Gastroesophageal sphincter (tissue), 4 donors: Measurements from ENCODE around the gene TMEM131. TPM values are rescaled to one million over a fixed set of nuclear protein-coding genes. Genes with fewer than 3 reads are reported as not detected.

Source experiments
- ATAC-seq: fragments of 150-250 bp; one replicate; pipeline ENCODE4 v1.9.1; 2016; ENCODE audit warnings: mild to moderate bottlenecking, moderate library complexity
- H3K27ac ChIP-seq, 4 donors: fragments of 200-600 bp; sonication (generic) in 3 of 4; 1 replicate in 3 of 4; 2 replicates in 1 of 4; pipeline ENCODE4 v1.5.1; 2016 to 2019
- H3K27me3 ChIP-seq: fragments of 200-600 bp; sonication (generic); one replicate; pipeline ENCODE4 v1.5.1; 2019
- H3K36me3 ChIP-seq, 2 donors: fragments of 200-600 bp; sonication (generic); one replicate each; pipeline ENCODE4 v1.5.1; 2019; ENCODE audit warnings: control low read depth in 1 of 2
- H3K4me1 ChIP-seq, 3 donors: fragments of 200-600 bp; sonication (generic); 1 replicate in 2 of 3; 2 replicates in 1 of 3; pipeline ENCODE4 v1.5.1; 2016 to 2019; ENCODE audit warnings: control low read depth in 2 of 3
- H3K4me3 ChIP-seq, 2 donors: fragments of 200-600 bp; sonication (generic); one replicate each; pipeline ENCODE4 v1.5.1; 2019; ENCODE audit warnings: mild to moderate bottlenecking in 1 of 2, moderate library complexity in 1 of 2
- H3K9me3 ChIP-seq, 3 donors: fragments of 200-600 bp; sonication (generic); one replicate each; pipeline ENCODE4 v1.5.1; 2017 to 2019; ENCODE audit warnings: control low read depth in 2 of 3
- CTCF ChIP-seq, 4 experiments: fragments of 200-600 bp in 2 of 4; fragments of 450-650 bp in 2 of 4; sonication (generic) in 1 of 4; IDR thresholded peaks; one replicate each; pipeline ENCODE4 v1.5.1; 2017 to 2019; ENCODE audit warnings: antibody characterized with exemption in 4 of 4, mild to moderate bottlenecking in 2 of 4, moderate library complexity in 2 of 4
- EP300 ChIP-seq: sonication (generic); formaldehyde crosslinking; IDR thresholded peaks from one replicate; pipeline ENCODE4 v1.6.1; 2017; ENCODE audit warnings: antibody characterized with exemption, mild to moderate bottlenecking
- POLR2A ChIP-seq, 2 donors: fragments of 450-650 bp; IDR thresholded peaks; one replicate each; pipeline ENCODE4 v1.6.1; 2017; ENCODE audit warnings: antibody characterized with exemption in 2 of 2, mild to moderate bottlenecking in 2 of 2, moderate library complexity in 1 of 2
- POLR2AphosphoS5 ChIP-seq: sonication (generic); formaldehyde crosslinking; IDR thresholded peaks from one replicate; pipeline ENCODE4 v1.6.1; 2017; ENCODE audit warnings: antibody characterized with exemption
- WGBS, 2 donors: methylation state at CpG; one replicate each; pipeline ENCODE4 v1.1.5; 2018; ENCODE audit warnings: low coverage in 1 of 2; 5-methylcytosine and 5-hydroxymethylcytosine counted together
- total RNA-seq, 4 donors: library from RNA; depleted of rRNA; stranded (reverse); fragments of >200 nt; gene quantifications; one replicate each; pipeline ENCODE4 v1.1.0, GENCODE V29; 2016

The TMEM131 gene
- total RNA-seq, 4 donors from 2014 or later = 32.0 to 46.4 (median 33.9) TPM

DNA sequence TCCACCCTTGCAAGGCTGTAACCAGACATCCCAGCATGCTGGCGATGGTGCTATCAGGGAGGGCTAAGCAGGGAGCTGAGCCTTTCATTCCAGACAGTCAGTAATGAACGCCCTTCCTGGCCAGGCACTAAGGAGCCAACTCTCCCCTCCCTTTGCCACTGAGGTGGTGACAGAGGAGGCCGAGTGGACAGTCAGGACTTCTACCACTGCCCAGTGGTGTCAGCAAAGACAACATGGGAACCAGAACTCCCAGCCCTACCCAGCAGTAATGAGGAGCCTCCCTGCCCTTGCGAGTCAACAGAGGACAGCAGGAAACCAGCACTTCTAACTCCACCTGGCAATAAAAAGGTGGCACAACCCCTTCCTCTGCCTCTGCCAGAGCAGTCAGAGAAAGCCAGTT is 213.8 kb downstream of the TMEM131 start:
- Histone ChIP-seq H3K27ac (no peak overlapping the region), H3K27me3 (no peaks in the 10 kb centered on the region), H3K9me3 (no peaks in the 10 kb centered on the region), H3K4me1 (no peaks in the 10 kb centered on the region), H3K4me3 (no peak overlapping the region), H3K36me3 (peaks cover 0 to 45% of the 10 kb centered on the region in 2 donors)
- ATAC-seq = no peak
- TF ChIP-seq EP300 (no peak), CTCF (IDR thresholded peaks at IDR 0.05) (no peak), POLR2AphosphoS5 (no peak), POLR2A (IDR thresholded peaks at IDR 0.05) (no peak)
- WGBS, 2 donors = 80 to 100% methylated on average over 1 of the region's 4 CpGs

DNA sequence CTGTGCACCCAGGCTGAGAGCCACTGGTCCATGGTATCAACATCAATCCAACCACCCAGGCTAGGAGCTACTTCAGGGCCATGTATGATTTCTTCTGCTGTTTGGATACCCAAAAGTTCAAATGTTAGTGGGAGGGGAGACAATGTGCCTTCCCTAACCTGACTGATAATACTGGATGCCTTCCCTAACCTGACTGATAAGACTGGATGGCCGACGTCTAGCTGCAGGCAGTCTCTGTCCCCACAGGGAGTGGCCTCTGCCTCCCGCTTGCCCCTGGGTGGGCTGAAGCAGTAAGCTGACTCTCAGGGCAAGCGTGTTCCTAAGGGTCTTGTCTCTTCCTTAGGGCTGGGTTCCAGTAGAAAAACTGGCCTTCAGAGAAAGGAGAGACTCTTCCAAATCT is 216.6 kb downstream of the TMEM131 start:
- peaks cover 0 to 52% of the 10 kb centered on the region in 2 donors for H3K36me3 ChIP-seq
- H3K27me3 ChIP-seq = no peaks in the 10 kb centered on the region
- TF ChIP-seq EP300 = no peak
- no peak for TF ChIP-seq POLR2AphosphoS5
- TF ChIP-seq POLR2A (IDR thresholded peaks at IDR 0.05) = no peak
- TF ChIP-seq CTCF (IDR thresholded peaks at IDR 0.05) = no peak
- H3K4me1 ChIP-seq = no peaks in the 10 kb centered on the region
- no peak overlapping the region for H3K4me3 ChIP-seq
- ATAC-seq = no peak
- H3K9me3 ChIP-seq = no peaks in the 10 kb centered on the region
- 100% methylated on average over 2 of the region's 4 CpGs; no CpG with 5 or more reads in 1 of the 2 donors for WGBS, 2 donors
- no peak overlapping the region for H3K27ac ChIP-seq

DNA sequence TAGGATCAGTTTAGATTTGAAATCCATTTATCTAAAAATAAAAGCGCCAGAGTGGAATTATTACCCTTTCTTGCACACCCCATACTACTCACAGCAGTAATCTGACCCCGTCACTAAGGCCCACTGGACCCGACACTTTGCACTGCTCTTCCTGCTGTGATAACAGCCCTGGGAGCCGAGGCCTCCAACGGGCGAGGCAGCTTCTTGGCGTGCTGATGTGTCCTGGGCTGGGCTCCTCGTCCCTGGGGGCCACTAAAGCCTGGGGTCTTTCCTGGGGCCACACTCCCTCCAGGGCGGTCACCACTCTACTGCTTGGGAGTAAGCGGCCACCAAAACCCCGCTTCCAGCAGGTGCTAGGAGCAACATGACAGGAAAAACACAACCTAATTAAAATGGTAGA is 220.7 kb downstream of the TMEM131 start:
- WGBS, 2 donors = 86 to 91% methylated on average over 3 to 10 of the region's 11 CpGs
- no peak for TF ChIP-seq CTCF (IDR thresholded peaks at IDR 0.05)
- no peak for TF ChIP-seq POLR2A (IDR thresholded peaks at IDR 0.05)
- TF ChIP-seq EP300 = no peak
- no peak for TF ChIP-seq POLR2AphosphoS5
- peaks cover 0 to 64% of the 10 kb centered on the region in 2 donors for H3K36me3 ChIP-seq
- H3K4me3 ChIP-seq = no peak overlapping the region
- ATAC-seq = no peak
- no peak overlapping the region for H3K27ac ChIP-seq
- H3K4me1 ChIP-seq = no peaks in the 10 kb centered on the region
- H3K9me3 ChIP-seq = no peaks in the 10 kb centered on the region
- no peaks in the 10 kb centered on the region for H3K27me3 ChIP-seq

DNA sequence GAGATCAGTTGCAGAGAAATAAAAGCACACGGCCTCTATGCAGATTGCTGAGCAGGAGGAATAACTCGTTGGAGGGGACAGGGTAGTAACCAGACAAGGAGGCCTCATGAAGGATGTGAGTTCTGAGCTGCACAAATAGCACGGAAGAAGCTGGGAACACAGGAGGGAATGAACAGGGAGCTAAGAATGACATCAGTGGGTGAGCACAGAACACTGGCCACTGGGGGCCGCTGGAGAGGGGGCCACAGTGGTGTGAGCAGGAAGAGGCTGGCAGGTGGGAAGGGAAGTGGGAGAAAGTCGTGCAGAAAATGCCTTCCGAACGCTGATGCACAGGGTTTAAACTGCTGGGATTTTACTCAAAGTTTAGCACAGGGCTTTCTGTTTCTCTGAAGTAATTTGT is 221.3 kb downstream of the TMEM131 start:
- no peaks in the 10 kb centered on the region for H3K4me1 ChIP-seq
- H3K27ac ChIP-seq = no peak overlapping the region
- WGBS, 2 donors = 42 to 53% methylated on average over 2 to 7 of the region's 7 CpGs
- no peak overlapping the region for H3K4me3 ChIP-seq
- H3K36me3 ChIP-seq = peaks cover 0 to 57% of the 10 kb centered on the region in 2 donors
- no peaks in the 10 kb centered on the region for H3K27me3 ChIP-seq
- TF ChIP-seq POLR2A (IDR thresholded peaks at IDR 0.05) (no peak), CTCF (IDR thresholded peaks at IDR 0.05) (peak in 1 of 4 experiments; percentile 22), POLR2AphosphoS5 (no peak), EP300 (no peak)
- ATAC-seq = no peak
- H3K9me3 ChIP-seq = no peaks in the 10 kb centered on the region

DNA sequence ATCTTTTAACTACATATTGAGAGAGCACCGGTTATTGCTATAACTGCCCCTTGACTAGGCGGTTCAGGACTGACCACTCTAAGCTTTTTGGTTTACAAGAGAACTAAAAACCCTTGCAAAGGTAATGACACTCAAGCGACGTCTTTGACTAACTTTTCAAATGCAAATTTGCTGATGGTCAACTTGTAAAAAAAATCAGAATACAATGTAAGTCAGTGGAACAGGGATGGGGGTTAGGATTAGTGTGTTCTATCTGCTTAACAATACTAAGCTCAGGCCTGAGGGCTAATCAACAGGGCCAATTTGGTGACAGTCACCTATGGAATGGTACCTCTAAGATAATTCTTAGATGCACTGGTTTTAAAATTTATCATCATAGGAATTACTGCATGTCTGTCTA is 225.3 kb downstream of the TMEM131 start:
- Histone ChIP-seq H3K27ac (no peak overlapping the region), H3K36me3 (peaks cover 0 to 65% of the 10 kb centered on the region in 2 donors), H3K27me3 (no peaks in the 10 kb centered on the region), H3K9me3 (no peaks in the 10 kb centered on the region), H3K4me1 (peaks cover 0 to 12% (median 0%) of the 10 kb centered on the region in 3 donors), H3K4me3 (no peak overlapping the region)
- TF ChIP-seq POLR2AphosphoS5 = no peak
- no peak for TF ChIP-seq CTCF (IDR thresholded peaks at IDR 0.05)
- no peak for TF ChIP-seq POLR2A (IDR thresholded peaks at IDR 0.05)
- no peak for TF ChIP-seq EP300
- no peak for ATAC-seq
- 60 to 100% methylated on average over 3 to 4 of the region's 4 CpGs for WGBS, 2 donors
